HG03558 (cell line): ENCODE measurements around the gene RNF144B.
"Not testable (repeated sequence)": the region's sequence is repeated elsewhere in the genome, so short reads cannot be mapped to it uniquely, and the experiment has no call there.

ENCODE experiments used
- ATAC-seq: cut with Tn5 transposase; IDR thresholded peaks from one replicate; pipeline ENCODE4 v1.9.1; 2021; ENCODE audit warnings: moderate number of reproducible peaks; ENCODE audit not compliant: unreplicated experiment; ENCODE audit errors: extremely low read depth

The RNF144B gene

GRCh38 chr6:18404965-18405364 lies 17.8 kb downstream of the RNF144B start:
- ATAC-seq: not testable (repeated sequence)

- ATAC-seq: no peak
Observed at GRCh38 chr6:18405477-18406293, 18.5 kb downstream of the RNF144B start.

GRCh38 chr6:18406955-18407749 lies 20.0 kb downstream of the RNF144B start:
- ATAC-seq: no peak

GRCh38 chr6:18409602-18410001 lies 22.5 kb downstream of the RNF144B start:
- ATAC-seq: not testable (repeated sequence)

- no peak for ATAC-seq
Observed at GRCh38 chr6:18410412-18410811, 23.3 kb downstream of the RNF144B start.

GRCh38 chr6:18412068-18412467 lies 24.9 kb downstream of the RNF144B start:
- no peak for ATAC-seq

GRCh38 chr6:18412644-18413043 lies 25.5 kb downstream of the RNF144B start:
- ATAC-seq: no peak

- no peak for ATAC-seq
Observed at GRCh38 chr6:18413381-18413780, 26.2 kb downstream of the RNF144B start.

GRCh38 chr6:18414116-18414515 lies 27.0 kb downstream of the RNF144B start:
- ATAC-seq: no peak

GRCh38 chr6:18415207-18415606 lies 28.1 kb downstream of the RNF144B start:
- ATAC-seq: no peak

GRCh38 chr6:18415671-18416340 lies 28.7 kb downstream of the RNF144B start:
- no peak for ATAC-seq

GRCh38 chr6:18416341-18416679 lies 29.2 kb downstream of the RNF144B start:
- no peak for ATAC-seq

- ATAC-seq: no peak
Observed at GRCh38 chr6:18420328-18420727, 33.2 kb downstream of the RNF144B start.

GRCh38 chr6:18422136-18422535 lies 35.0 kb downstream of the RNF144B start:
- ATAC-seq: no peak

GRCh38 chr6:18423426-18423825 lies 36.3 kb downstream of the RNF144B start:
- no peak for ATAC-seq

GRCh38 chr6:18424201-18424600 lies 37.1 kb downstream of the RNF144B start:
- no peak for ATAC-seq

GRCh38 chr6:18425218-18425617 lies 38.1 kb downstream of the RNF144B start:
- ATAC-seq: no peak

GRCh38 chr6:18427296-18427695 lies 40.1 kb downstream of the RNF144B start:
- no peak for ATAC-seq

- ATAC-seq: no peak
Observed at GRCh38 chr6:18429655-18430297, 42.6 kb downstream of the RNF144B start.

- no peak for ATAC-seq
Observed at GRCh38 chr6:18431581-18431980, 44.4 kb downstream of the RNF144B start.

- ATAC-seq: no peak
Observed at GRCh38 chr6:18432180-18432579, 45.0 kb downstream of the RNF144B start.
